Activated B cell treated with CpG ODN at 0.5 μM for 24 hours (primary cell): ENCODE results near the gene CSNK2A2. TPM values are rescaled to one million over a fixed set of nuclear protein-coding genes. Genes with fewer than 3 reads are reported as not detected.

ENCODE experiments used
- ATAC-seq: fragments of 200-7000 bp; cut with Tn5 transposase; one replicate; pipeline ENCODE4 v1.10.0; 2021; ENCODE audit warnings: low read depth, mild to moderate bottlenecking, moderate library complexity
- CTCF ChIA-PET: fragments of 350-600 bp; sonication (Branson Sonifier 250); formaldehyde crosslinking; loops from one replicate; lab custom pipeline; 2021; ENCODE audit warnings: antibody characterized with exemption; lab: Charles Lee
- POLR2A ChIA-PET: fragments of 350-600 bp; sonication (Branson Sonifier 250); formaldehyde crosslinking; loops from one replicate; lab custom pipeline; 2021; ENCODE audit warnings: antibody characterized with exemption; lab: Charles Lee
- DNase-seq: peaks from one replicate; pipeline ENCODE4 v3.0.0; 2022
- H3K27ac Mint-ChIP-seq: one replicate; pipeline ENCODE4 v1.8.0; 2020; ENCODE audit warnings: mixed read lengths
- H3K27me3 Mint-ChIP-seq: one replicate; pipeline ENCODE4 v1.8.0; 2021; ENCODE audit warnings: mixed read lengths
- H3K36me3 Mint-ChIP-seq: one replicate; pipeline ENCODE4 v1.8.0; 2021; ENCODE audit warnings: low read depth, mixed read lengths
- H3K4me1 Mint-ChIP-seq: one replicate; pipeline ENCODE4 v1.8.0; 2021; ENCODE audit warnings: mixed read lengths
- H3K4me3 Mint-ChIP-seq: one replicate; pipeline ENCODE4 v1.8.0; 2020; ENCODE audit warnings: mild to moderate bottlenecking, mixed read lengths
- H3K9me3 Mint-ChIP-seq: one replicate; pipeline ENCODE4 v1.8.0; 2020; ENCODE audit warnings: mixed read lengths
- CTCF ChIP-seq: fragments of 200-600 bp; IDR thresholded peaks from one replicate; pipeline ENCODE4 v1.8.0; 2022; ENCODE audit warnings: antibody characterized with exemption, mild to moderate bottlenecking
- intact Hi-C: fragments of 100-400 bp; cut with micrococcal nuclease; formaldehyde crosslinking; loops from one replicate; pipeline ENCODE4 v1.15.1; 2024
- total RNA-seq: library from RNA; stranded (reverse); gene quantifications from 2 replicates; pipeline ENCODE4 v1.2.3, GENCODE V29; 2022

Gene CSNK2A2
- total RNA-seq, 1 donor from 2014 or later: 85.5 TPM

- CTCF ChIA-PET: no interaction called here
- no peak overlapping the region for H3K27ac Mint-ChIP-seq
These were observed 37.1 kb upstream of the CSNK2A2 start for GRCh38 chr16:58234831-58235595.

GRCh38 chr16:58230259-58230658 is 32.4 kb upstream of the CSNK2A2 start:
- TF ChIP-seq CTCF: no peak
- ChIA-PET CTCF (no interaction called here), POLR2A (no interaction called here)
- Mint-ChIP-seq H3K27me3 (peaks cover 5% of the 10 kb centered on the region), H3K27ac (no peak overlapping the region), H3K4me3 (no peak overlapping the region), H3K4me1 (no peaks in the 10 kb centered on the region), H3K9me3 (no peaks in the 10 kb centered on the region), H3K36me3 (no peaks in the 10 kb centered on the region)
- ATAC-seq (no peak), DNase-seq (no peak)
- intact Hi-C loops: no loop called here

More at GRCh38 chr16:58234831-58235595, 37.1 kb upstream of the CSNK2A2 start:
- DNase-seq (no peak), ATAC-seq (no peak)
- no peaks in the 10 kb centered on the region for H3K9me3 Mint-ChIP-seq
- no peaks in the 10 kb centered on the region for H3K36me3 Mint-ChIP-seq
- no peak overlapping the region for H3K4me3 Mint-ChIP-seq
- H3K27me3 Mint-ChIP-seq: peaks cover 9% of the 10 kb centered on the region
- intact Hi-C loops: no loop called here
- no peak for TF ChIP-seq CTCF
- H3K4me1 Mint-ChIP-seq: peaks cover 10% of the 10 kb centered on the region
- POLR2A ChIA-PET: no interaction called here

- no peak overlapping the region for H3K27ac Mint-ChIP-seq
- POLR2A ChIA-PET: interaction anchor here (0.6 kb wide), 1 partner anchor 20 kb away, joined by 3 read pairs; no protein-coding TSS in a partner anchor
- H3K27me3 Mint-ChIP-seq: peaks cover 12% of the 10 kb centered on the region
- TF ChIP-seq CTCF: no peak
- H3K36me3 Mint-ChIP-seq: no peaks in the 10 kb centered on the region
- CTCF ChIA-PET: no interaction called here
- H3K4me1 Mint-ChIP-seq: no peaks in the 10 kb centered on the region
- no peak for ATAC-seq
- no peak overlapping the region for H3K4me3 Mint-ChIP-seq
- H3K9me3 Mint-ChIP-seq: no peaks in the 10 kb centered on the region
- intact Hi-C loops: no loop called here
- DNase-seq: no peak
These were observed 28.9 kb upstream of the CSNK2A2 start for GRCh38 chr16:58226790-58227189.

GRCh38 chr16:58225965-58226602 is 28.2 kb upstream of the CSNK2A2 start:
- TF ChIP-seq CTCF: no peak
- ChIA-PET CTCF (no interaction called here), POLR2A (no interaction called here)
- H3K36me3 Mint-ChIP-seq: no peaks in the 10 kb centered on the region
- H3K4me1 Mint-ChIP-seq: no peaks in the 10 kb centered on the region
- ATAC-seq (no peak), DNase-seq (no peak)
- no peaks in the 10 kb centered on the region for H3K9me3 Mint-ChIP-seq
- no peak overlapping the region for H3K27ac Mint-ChIP-seq
- no peak overlapping the region for H3K4me3 Mint-ChIP-seq
- peaks cover 13% of the 10 kb centered on the region for H3K27me3 Mint-ChIP-seq
- intact Hi-C loops: no loop called here

GRCh38 chr16:58222532-58223316 is 24.8 kb upstream of the CSNK2A2 start:
- H3K9me3 Mint-ChIP-seq: peaks cover 2% of the 10 kb centered on the region
- H3K36me3 Mint-ChIP-seq: no peaks in the 10 kb centered on the region
- no peak for TF ChIP-seq CTCF
- DNase-seq: no peak
- no peak overlapping the region for H3K4me3 Mint-ChIP-seq
- H3K27ac Mint-ChIP-seq: no peak overlapping the region
- POLR2A ChIA-PET: no interaction called here
- CTCF ChIA-PET: no interaction called here
- H3K27me3 Mint-ChIP-seq: peaks cover 16% of the 10 kb centered on the region
- H3K4me1 Mint-ChIP-seq: no peaks in the 10 kb centered on the region
- ATAC-seq: no peak
- intact Hi-C loops: no loop called here
